Stimulated activated naive B cell treated with anti-CD40 and anti-IgM and Interleukin-4, amounts not matched to agents 10 μg/mL and 1 μg/mL and 100 μg/mL, for 72 hours (primary cell): ENCODE measurements around the gene OR10AG1.

Experiments
- ATAC-seq, 2 donors: fragments of 150-1000 bp; cut with Tn5 transposase; replicated peaks; 2 replicates each; pipeline ENCODE4 v1.10.0; 2021; ENCODE audit warnings: moderate library complexity in 1 of 2
- DNase-seq: peaks from one replicate; pipeline ENCODE4 v3.0.0; 2021
- H3K27ac Mint-ChIP-seq: one replicate; pipeline ENCODE4 v1.8.0; 2022; ENCODE audit warnings: mild to moderate bottlenecking, mixed read lengths
- H3K27me3 Mint-ChIP-seq, 2 donors: one replicate each; pipeline ENCODE4 v1.8.0; 2022; ENCODE audit warnings: mixed read lengths in 2 of 2
- H3K36me3 Mint-ChIP-seq, 2 donors: one replicate each; pipeline ENCODE4 v1.8.0; 2022; ENCODE audit warnings: mixed read lengths in 2 of 2, mild to moderate bottlenecking in 1 of 2
- H3K4me1 Mint-ChIP-seq, 2 donors: one replicate each; pipeline ENCODE4 v1.8.0; 2022; ENCODE audit warnings: mixed read lengths in 2 of 2, mild to moderate bottlenecking in 1 of 2
- H3K4me3 Mint-ChIP-seq, 2 donors: one replicate each; pipeline ENCODE4 v1.8.0; 2022; ENCODE audit warnings: mild to moderate bottlenecking in 2 of 2, mixed read lengths in 2 of 2, moderate library complexity in 1 of 2
- H3K9me3 Mint-ChIP-seq, 2 donors: one replicate each; pipeline ENCODE4 v1.8.0; 2022; ENCODE audit warnings: mixed read lengths in 2 of 2, mild to moderate bottlenecking in 1 of 2

The OR10AG1 gene

GRCh38 chr11:55969845-55970244 is at the start of gene OR10AG1:
TSS of gene OR10AG1 (minus strand) at chr11:55969945. CDS start at chr11:55969907, 38 bp downstream.
- no peak within 1 kb of the TSS for H3K4me3 Mint-ChIP-seq
- ATAC-seq (no peak), DNase-seq (no peak)

GRCh38 chr11:56013805-56014204 is 44.1 kb upstream of the OR10AG1 start:
- no peaks in the 10 kb centered on the region for H3K27me3 Mint-ChIP-seq
- peaks cover 7 to 8% of the 10 kb centered on the region in 2 donors for H3K9me3 Mint-ChIP-seq
- DNase-seq (no peak), ATAC-seq (no peak)
- no peaks in the 10 kb centered on the region for H3K4me1 Mint-ChIP-seq
- H3K36me3 Mint-ChIP-seq, result no peaks in the 10 kb centered on the region
- H3K27ac Mint-ChIP-seq, result no peak overlapping the region
- H3K4me3 Mint-ChIP-seq, result no peak overlapping the region

More at GRCh38 chr11:55969845-55970244, at the start of gene OR10AG1:
- Mint-ChIP-seq H3K27me3 (no peaks in the 10 kb centered on the region), H3K36me3 (no peaks in the 10 kb centered on the region), H3K27ac (no peak within 1 kb of the TSS), H3K4me1 (no peaks in the 10 kb centered on the region), H3K9me3 (peaks cover 5 to 8% of the 10 kb centered on the region in 2 donors)

- H3K4me3 Mint-ChIP-seq, result no peak overlapping the region
- H3K27me3 Mint-ChIP-seq, result no peaks in the 10 kb centered on the region
- no peak for DNase-seq
- no peak overlapping the region for H3K27ac Mint-ChIP-seq
- H3K4me1 Mint-ChIP-seq, result no peaks in the 10 kb centered on the region
- H3K9me3 Mint-ChIP-seq, result peaks cover 0 to 9% of the 10 kb centered on the region in 2 donors
- ATAC-seq, result no peak
- no peaks in the 10 kb centered on the region for H3K36me3 Mint-ChIP-seq
These were observed 41.0 kb upstream of the OR10AG1 start for GRCh38 chr11:56010716-56011115.

- ATAC-seq, result no peak
- Mint-ChIP-seq H3K4me1 (no peaks in the 10 kb centered on the region), H3K4me3 (no peak within 1 kb of the TSS), H3K27me3 (no peaks in the 10 kb centered on the region), H3K9me3 (peaks cover 8% of the 10 kb centered on the region in 2 donors), H3K36me3 (no peaks in the 10 kb centered on the region), H3K27ac (no peak within 1 kb of the TSS)
- no peak for DNase-seq
These were observed 24.8 kb upstream of the OR10AG1 start, which contains the start of gene OR5F1 for GRCh38 chr11:55994525-55994924. TSS of gene OR5F1 (minus strand) at chr11:55994625. CDS start at chr11:55994625, 0 bp downstream.

- no peaks in the 10 kb centered on the region for H3K36me3 Mint-ChIP-seq
- no peaks in the 10 kb centered on the region for H3K27me3 Mint-ChIP-seq
These were observed 1.2 kb upstream of the OR10AG1 start for GRCh38 chr11:55970935-55971334.

GRCh38 chr11:55967914-55968313 is 1.8 kb downstream of the OR10AG1 start:
- DNase-seq (no peak), ATAC-seq (no peak)
- Mint-ChIP-seq H3K27ac (no peak overlapping the region), H3K9me3 (peaks cover 5 to 8% of the 10 kb centered on the region in 2 donors), H3K27me3 (no peaks in the 10 kb centered on the region), H3K4me3 (no peak overlapping the region), H3K36me3 (no peaks in the 10 kb centered on the region), H3K4me1 (no peaks in the 10 kb centered on the region)

More at GRCh38 chr11:55970935-55971334, 1.2 kb upstream of the OR10AG1 start:
- peaks cover 5 to 8% of the 10 kb centered on the region in 2 donors for H3K9me3 Mint-ChIP-seq
- DNase-seq (no peak), ATAC-seq (no peak)
- no peak overlapping the region for H3K27ac Mint-ChIP-seq
- no peaks in the 10 kb centered on the region for H3K4me1 Mint-ChIP-seq
- H3K4me3 Mint-ChIP-seq, result no peak overlapping the region

- no peaks in the 10 kb centered on the region for H3K27me3 Mint-ChIP-seq
- no peak overlapping the region for H3K27ac Mint-ChIP-seq
- no peaks in the 10 kb centered on the region for H3K36me3 Mint-ChIP-seq
- DNase-seq (no peak), ATAC-seq (no peak)
- H3K4me1 Mint-ChIP-seq, result no peaks in the 10 kb centered on the region
- peaks cover 4% of the 10 kb centered on the region in 2 donors for H3K9me3 Mint-ChIP-seq
- H3K4me3 Mint-ChIP-seq, result no peak overlapping the region
These were observed 3.4 kb downstream of the OR10AG1 start for GRCh38 chr11:55966391-55966790.

GRCh38 chr11:55956521-55956920 is 13.2 kb downstream of the OR10AG1 start:
- Mint-ChIP-seq H3K27ac (no peak overlapping the region), H3K9me3 (no peaks in the 10 kb centered on the region), H3K4me3 (no peak overlapping the region), H3K36me3 (no peaks in the 10 kb centered on the region), H3K27me3 (no peaks in the 10 kb centered on the region), H3K4me1 (no peaks in the 10 kb centered on the region)
- no peak for ATAC-seq
- DNase-seq, result no peak

GRCh38 chr11:55949330-55949729 is 20.4 kb downstream of the OR10AG1 start:
- Mint-ChIP-seq H3K36me3 (no peaks in the 10 kb centered on the region), H3K4me3 (no peak overlapping the region), H3K27me3 (no peaks in the 10 kb centered on the region), H3K27ac (no peak overlapping the region), H3K4me1 (no peaks in the 10 kb centered on the region), H3K9me3 (no peaks in the 10 kb centered on the region)
- DNase-seq (no peak), ATAC-seq (no peak)

GRCh38 chr11:55942785-55943392 is 26.9 kb downstream of the OR10AG1 start:
- no peaks in the 10 kb centered on the region for H3K36me3 Mint-ChIP-seq
- no peak overlapping the region for H3K4me3 Mint-ChIP-seq
- DNase-seq, result no peak
- no peak for ATAC-seq
- H3K27me3 Mint-ChIP-seq, result no peaks in the 10 kb centered on the region
- H3K27ac Mint-ChIP-seq, result no peak overlapping the region
- no peaks in the 10 kb centered on the region for H3K4me1 Mint-ChIP-seq
- H3K9me3 Mint-ChIP-seq, result peaks cover 0 to 1% of the 10 kb centered on the region in 2 donors

GRCh38 chr11:55936300-55936699 is 33.4 kb downstream of the OR10AG1 start, which contains the start of gene OR5I1:
TSS of gene OR5I1 (minus strand) at chr11:55936400. CDS start at chr11:55936400, 0 bp downstream.
- no peak for DNase-seq
- no peaks in the 10 kb centered on the region for H3K36me3 Mint-ChIP-seq
- ATAC-seq, result no peak
- H3K27ac Mint-ChIP-seq, result no peak within 1 kb of the TSS
- H3K9me3 Mint-ChIP-seq, result peaks cover 0 to 1% of the 10 kb centered on the region in 2 donors
- H3K4me3 Mint-ChIP-seq, result no peak within 1 kb of the TSS
- no peaks in the 10 kb centered on the region for H3K27me3 Mint-ChIP-seq
- no peaks in the 10 kb centered on the region for H3K4me1 Mint-ChIP-seq

GRCh38 chr11:55920537-55920936 is 49.2 kb downstream of the OR10AG1 start:
- no peak for ATAC-seq

More at GRCh38 chr11:55920537-55920936, 49.2 kb downstream of the OR10AG1 start:
- no peak for DNase-seq
- no peak overlapping the region for H3K27ac Mint-ChIP-seq
- H3K9me3 Mint-ChIP-seq, result peaks cover 0 to 5% of the 10 kb centered on the region in 2 donors
- no peak overlapping the region for H3K4me3 Mint-ChIP-seq
- H3K4me1 Mint-ChIP-seq, result no peaks in the 10 kb centered on the region
- no peaks in the 10 kb centered on the region for H3K27me3 Mint-ChIP-seq
- no peaks in the 10 kb centered on the region for H3K36me3 Mint-ChIP-seq
